Subcutaneous adipose tissue (tissue), 4 donors: Measurements from ENCODE around the gene PSPH. TPM values are rescaled to one million over a fixed set of nuclear protein-coding genes. Genes with fewer than 3 reads are reported as not detected.

ENCODE experiments used
- small RNA-seq: library from RNA; depleted of rRNA; stranded (forward); fragments of <200 nt; gene quantifications from one replicate; pipeline ENCODE3, GENCODE V24; 2016
- total RNA-seq, 4 donors: library from RNA; depleted of rRNA; stranded (reverse); fragments of >200 nt; gene quantifications; one replicate each; pipeline ENCODE4 v1.1.0, GENCODE V29; 2016

The PSPH gene
- total RNA-seq, 4 donors from 2014 or later, result 11.2 to 23.0 (median 13.2) TPM

Small RNA genes within 50 kb of the gene (small RNA-seq; reads per million reads assigned to genes)
- gene SNORA15 (not detected), gene SNORA22B (not detected)

Other genes with a start within 250 kb of the PSPH start
- not detected for gene SEPTIN14, start 188.7 kb downstream of the PSPH start, total RNA-seq
- gene ZNF713, start 164.0 kb downstream of the PSPH start, total RNA-seq, result 1 to 10 TPM; 1.3 to 3.8 (median 3.2) TPM
- 10 to 100 TPM in 1 of 4 donors, 1 to 10 TPM in 3; 5.1 to 10.1 (median 6.0) TPM for gene MRPS17, start 99.6 kb downstream of the PSPH start, total RNA-seq
- 10 to 100 TPM; 56.9 to 79.9 (median 69.8) TPM for gene NIPSNAP2, start 86.9 kb downstream of the PSPH start, total RNA-seq
- gene CCT6A, start 321 bp upstream of the PSPH start, total RNA-seq, result 100 to 1,000 TPM in 1 of 4 donors, 10 to 100 TPM in 3; 75.1 to 133 (median 89.5) TPM
- 100 to 1,000 TPM in 3 of 4 donors, 10 to 100 TPM in 1; 79.1 to 169 (median 118) TPM for gene SUMF2, start 12.8 kb upstream of the PSPH start, total RNA-seq
- gene PHKG1, start 41.5 kb upstream of the PSPH start, total RNA-seq, result 1 to 10 TPM in 3 of 4 donors, not detected in 1; 1.1 to 4.2 (median 3.9) TPM
- 100 to 1,000 TPM; 252 to 344 (median 293) TPM for gene CHCHD2, start 55.0 kb upstream of the PSPH start, total RNA-seq
- gene NUPR2, start 65.0 kb upstream of the PSPH start, total RNA-seq, result not detected